Activated T-cell treated with anti-CD3 and anti-CD28 coated beads, Interleukin-2, amount 50 U/mL, for 1 hour (primary cell): Measurements from ENCODE around the gene AOC1.
"Not testable (repeated sequence)": the region's sequence is repeated elsewhere in the genome, so short reads cannot be mapped to it uniquely, and the experiment has no call there.

ENCODE experiments used
- DNase-seq: peaks from one replicate; pipeline ENCODE4 v3.0.0-alpha.2; 2020

Gene AOC1

GRCh38 chr7:150852371-150852905, at the start of gene AOC1:
TSS of gene AOC1 (plus strand) at chr7:150852517. CDS start at chr7:150856471, 3,954 bp downstream.
- no peak for DNase-seq

GRCh38 chr7:150803161-150803860, 49.0 kb upstream of the AOC1 start:
- no peak for DNase-seq

- no peak for DNase-seq
Measured at GRCh38 chr7:150804802-150805201, 47.5 kb upstream of the AOC1 start.

GRCh38 chr7:150805864-150806263, 46.5 kb upstream of the AOC1 start:
- no peak for DNase-seq

- no peak for DNase-seq
Measured at GRCh38 chr7:150806454-150806853, 45.9 kb upstream of the AOC1 start.

GRCh38 chr7:150806863-150807262, 45.5 kb upstream of the AOC1 start:
- DNase-seq: no peak

GRCh38 chr7:150807616-150808438, 44.5 kb upstream of the AOC1 start:
- not testable (repeated sequence) for DNase-seq

GRCh38 chr7:150814328-150815001, 37.9 kb upstream of the AOC1 start:
- DNase-seq: no peak

- no peak for DNase-seq
Measured at GRCh38 chr7:150818971-150819370, 33.3 kb upstream of the AOC1 start.

GRCh38 chr7:150820148-150820547, 32.2 kb upstream of the AOC1 start:
- DNase-seq: no peak

- DNase-seq: no peak
Measured at GRCh38 chr7:150820578-150821198, 31.6 kb upstream of the AOC1 start.

- no peak for DNase-seq
Measured at GRCh38 chr7:150823043-150823442, 29.3 kb upstream of the AOC1 start.

- DNase-seq: no peak
Measured at GRCh38 chr7:150823484-150824126, 28.7 kb upstream of the AOC1 start.

GRCh38 chr7:150824379-150825177, 27.7 kb upstream of the AOC1 start:
- DNase-seq: no peak

- DNase-seq: no peak
Measured at GRCh38 chr7:150826061-150826849, 26.1 kb upstream of the AOC1 start.

GRCh38 chr7:150828384-150828783, 23.9 kb upstream of the AOC1 start:
- no peak for DNase-seq

GRCh38 chr7:150829426-150829825, 22.9 kb upstream of the AOC1 start:
- no peak for DNase-seq

GRCh38 chr7:150830937-150831336, 21.4 kb upstream of the AOC1 start:
- no peak for DNase-seq

- DNase-seq: no peak
Measured at GRCh38 chr7:150831851-150832250, 20.5 kb upstream of the AOC1 start.

- no peak for DNase-seq
Measured at GRCh38 chr7:150835019-150835418, 17.3 kb upstream of the AOC1 start.
